ENCODE measurements around the gene PLCB1.

GRCh38 chr20:8365634-8366033 is 233.6 kb downstream of the PLCB1 start:
- TF ChIP-seq EZH2 (IDR thresholded peaks at IDR 0.05) (no peak), POLR2AphosphoS5 (IDR thresholded peaks at IDR 0.05; ENCODE audit: borderline replicate concordance, low read depth, low read length) (no peak), FOXP2 (optimal IDR thresholded peaks at IDR 0.05; ENCODE audit: control extremely low read depth, extremely low read length, insufficient read depth) (no peak)

All from SK-N-MC (cell line).